A673 (cell line): ENCODE measurements around the gene DOK3. TPM values are rescaled to one million over a fixed set of nuclear protein-coding genes. Genes with fewer than 3 reads are reported as not detected.

Experiments
- BruUV-seq: library from RNA; stranded (reverse); fragments of 400-500 nt; replicated peaks from 2 replicates; lab custom pipeline; 2021; lab: Mats Ljungman, UMichigan
- CTCF ChIA-PET: fragments of 300-600 bp; sonication (Branson Sonifier 250); formaldehyde crosslinking; loops from one replicate; lab custom pipeline; 2022; ENCODE audit warnings: antibody characterized with exemption; lab: Charles Lee
- POLR2A ChIA-PET: fragments of 300-600 bp; sonication (Branson Sonifier 250); formaldehyde crosslinking; loops from one replicate; lab custom pipeline; 2022; ENCODE audit warnings: antibody characterized with exemption; ENCODE audit not compliant: low non-redundant PET; lab: Charles Lee
- DNase-seq: peaks from one replicate; pipeline ENCODE4 v3.0.0-alpha.2; 2015; ENCODE audit warnings: low spot score
- H3K27ac ChIP-seq: fragments of 200-600 bp; sonication (generic); 2 replicates; pipeline ENCODE4 v1.5.1; 2016; ENCODE audit warnings: mixed run types, low read depth, mild to moderate bottlenecking, mixed read lengths, antibody characterized with exemption, low read length; ENCODE audit not compliant: poor library complexity, severe bottlenecking
- H3K27me3 ChIP-seq: fragments of 200-600 bp; sonication (generic); replicated peaks from 2 replicates; pipeline ENCODE4 v1.6.1; 2017; ENCODE audit warnings: mixed run types, low read depth, mild to moderate bottlenecking, mixed read lengths, antibody characterized with exemption, low read length; ENCODE audit not compliant: insufficient read depth, poor library complexity
- H3K36me3 ChIP-seq: fragments of 200-600 bp; sonication (generic); 2 replicates; pipeline ENCODE4 v1.6.1; 2016; ENCODE audit warnings: mixed run types, mild to moderate bottlenecking, mixed read lengths, antibody characterized with exemption, low read length; ENCODE audit not compliant: insufficient read depth, poor library complexity, severe bottlenecking
- H3K4me1 ChIP-seq: fragments of 200-600 bp; sonication (generic); 2 replicates; pipeline ENCODE4 v1.6.1; 2017; ENCODE audit warnings: mixed run types, mild to moderate bottlenecking, mixed read lengths, antibody characterized with exemption, low read length; ENCODE audit not compliant: insufficient read depth, poor library complexity, severe bottlenecking
- H3K4me3 ChIP-seq: fragments of 200-600 bp; sonication (generic); 2 replicates; pipeline ENCODE4 v1.5.1; 2016; ENCODE audit warnings: low read depth, mixed run types, mild to moderate bottlenecking, mixed read lengths, low read length; ENCODE audit not compliant: poor library complexity, severe bottlenecking
- H3K9me3 ChIP-seq: fragments of 200-600 bp; sonication (generic); 2 replicates; pipeline ENCODE4 v1.6.1; 2016; ENCODE audit warnings: mixed run types, low read depth, mild to moderate bottlenecking, mixed read lengths, antibody characterized with exemption, low read length; ENCODE audit not compliant: poor library complexity, severe bottlenecking
- EZH2 ChIP-seq: fragments of 200-600 bp; sonication (generic); IDR thresholded peaks from 2 replicates; pipeline ENCODE4 v1.6.1; 2017; ENCODE audit warnings: borderline replicate concordance, low read depth, mild to moderate bottlenecking, mixed read lengths, antibody characterized with exemption, low read length; ENCODE audit not compliant: poor library complexity, severe bottlenecking
- intact Hi-C: fragments of 100-400 bp; cut with micrococcal nuclease; formaldehyde crosslinking; loops from one replicate; pipeline ENCODE4 v1.10.0; 2022; ENCODE audit not compliant: unreplicated experiment
- total RNA-seq: library from RNA; stranded (reverse); gene quantifications from 2 replicates; pipeline ENCODE4 v1.2.3, GENCODE V29; 2021
- TF ChIP-seq, protein P1 (sequence below): fragments of 300-800, 200-600 bp; sonication (generic); conservative IDR thresholded peaks from 2 replicates; pipeline ENCODE4 v1.5.1; 2017; ENCODE audit warnings: low read depth, mild to moderate bottlenecking, antibody characterized with exemption, low read length, moderate library complexity, mixed read lengths

DOK3 gene
- total RNA-seq, 1 experiment from 2014 or later, result 15.0 TPM

DNA sequence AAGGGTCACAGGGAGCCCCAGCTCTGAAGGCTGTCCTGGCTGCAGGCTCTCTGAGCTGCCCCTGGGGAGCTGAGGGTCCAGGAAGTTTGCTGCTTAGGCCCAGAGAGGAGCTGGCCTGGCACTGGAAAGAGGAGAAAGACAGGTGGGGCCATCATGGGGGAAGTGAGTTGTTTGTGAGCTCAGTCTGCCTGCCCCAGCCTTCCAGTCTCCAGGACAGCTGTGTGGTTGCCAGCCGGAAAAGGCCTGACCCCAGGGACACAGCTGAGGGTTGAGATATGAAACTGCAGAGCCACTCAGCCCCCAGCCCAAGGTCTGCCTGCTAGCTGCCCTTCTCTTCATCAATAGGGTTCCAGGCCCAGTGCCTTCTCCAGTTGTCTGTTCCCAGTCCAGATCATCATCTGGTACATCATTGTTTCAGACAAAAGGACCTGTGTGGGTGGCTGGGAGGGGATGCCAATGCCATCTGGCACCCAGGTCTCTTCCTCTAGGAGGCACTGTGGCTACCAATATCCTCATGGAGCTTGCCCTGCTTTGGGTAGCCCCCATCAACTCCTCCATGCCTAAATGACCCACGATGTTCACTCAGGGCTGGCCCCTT lies 11.4 kb upstream of the DOK3 start:
- no TSS peak for BruUV-seq
- no peak for TF ChIP-seq EZH2
- TF ChIP-seq, protein P1, sequence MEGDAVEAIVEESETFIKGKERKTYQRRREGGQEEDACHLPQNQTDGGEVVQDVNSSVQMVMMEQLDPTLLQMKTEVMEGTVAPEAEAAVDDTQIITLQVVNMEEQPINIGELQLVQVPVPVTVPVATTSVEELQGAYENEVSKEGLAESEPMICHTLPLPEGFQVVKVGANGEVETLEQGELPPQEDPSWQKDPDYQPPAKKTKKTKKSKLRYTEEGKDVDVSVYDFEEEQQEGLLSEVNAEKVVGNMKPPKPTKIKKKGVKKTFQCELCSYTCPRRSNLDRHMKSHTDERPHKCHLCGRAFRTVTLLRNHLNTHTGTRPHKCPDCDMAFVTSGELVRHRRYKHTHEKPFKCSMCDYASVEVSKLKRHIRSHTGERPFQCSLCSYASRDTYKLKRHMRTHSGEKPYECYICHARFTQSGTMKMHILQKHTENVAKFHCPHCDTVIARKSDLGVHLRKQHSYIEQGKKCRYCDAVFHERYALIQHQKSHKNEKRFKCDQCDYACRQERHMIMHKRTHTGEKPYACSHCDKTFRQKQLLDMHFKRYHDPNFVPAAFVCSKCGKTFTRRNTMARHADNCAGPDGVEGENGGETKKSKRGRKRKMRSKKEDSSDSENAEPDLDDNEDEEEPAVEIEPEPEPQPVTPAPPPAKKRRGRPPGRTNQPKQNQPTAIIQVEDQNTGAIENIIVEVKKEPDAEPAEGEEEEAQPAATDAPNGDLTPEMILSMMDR, result 0 out of 2 replicates have a peak, but pooled peaks have one; percentile 13
- Histone ChIP-seq H3K9me3 (no peaks in the 10 kb centered on the region), H3K27ac (no peak overlapping the region), H3K4me3 (no peak overlapping the region), H3K27me3 (no peaks in the 10 kb centered on the region), H3K36me3 (peaks cover 21% of the 10 kb centered on the region), H3K4me1 (no peaks in the 10 kb centered on the region)
- POLR2A ChIA-PET, result no interaction called here
- no peak for DNase-seq
- CTCF ChIA-PET, result no interaction called here
- intact Hi-C loops, result no loop called here

DNA sequence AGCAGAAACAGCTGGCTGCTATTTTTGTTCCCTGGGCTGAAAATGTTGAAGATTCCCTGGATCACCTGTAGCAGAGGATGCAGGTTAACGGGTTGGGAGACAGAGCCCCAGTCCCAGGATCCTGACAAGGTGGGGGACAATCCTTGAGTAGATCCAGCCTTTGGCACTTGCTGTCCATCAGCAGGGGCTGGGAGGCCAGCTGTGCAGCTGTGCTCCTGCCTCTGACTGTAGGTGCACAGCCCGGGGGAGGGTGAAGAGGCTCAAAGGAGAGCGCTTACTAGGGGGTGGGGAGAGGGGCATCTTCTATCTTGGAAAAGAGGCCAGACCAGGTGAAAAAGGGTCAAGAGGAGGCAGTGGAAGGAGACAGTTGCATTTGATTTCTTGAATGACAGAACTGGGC lies 10.6 kb upstream of the DOK3 start:
- CTCF ChIA-PET, result no interaction called here
- intact Hi-C loops, result no loop called here

DNA sequence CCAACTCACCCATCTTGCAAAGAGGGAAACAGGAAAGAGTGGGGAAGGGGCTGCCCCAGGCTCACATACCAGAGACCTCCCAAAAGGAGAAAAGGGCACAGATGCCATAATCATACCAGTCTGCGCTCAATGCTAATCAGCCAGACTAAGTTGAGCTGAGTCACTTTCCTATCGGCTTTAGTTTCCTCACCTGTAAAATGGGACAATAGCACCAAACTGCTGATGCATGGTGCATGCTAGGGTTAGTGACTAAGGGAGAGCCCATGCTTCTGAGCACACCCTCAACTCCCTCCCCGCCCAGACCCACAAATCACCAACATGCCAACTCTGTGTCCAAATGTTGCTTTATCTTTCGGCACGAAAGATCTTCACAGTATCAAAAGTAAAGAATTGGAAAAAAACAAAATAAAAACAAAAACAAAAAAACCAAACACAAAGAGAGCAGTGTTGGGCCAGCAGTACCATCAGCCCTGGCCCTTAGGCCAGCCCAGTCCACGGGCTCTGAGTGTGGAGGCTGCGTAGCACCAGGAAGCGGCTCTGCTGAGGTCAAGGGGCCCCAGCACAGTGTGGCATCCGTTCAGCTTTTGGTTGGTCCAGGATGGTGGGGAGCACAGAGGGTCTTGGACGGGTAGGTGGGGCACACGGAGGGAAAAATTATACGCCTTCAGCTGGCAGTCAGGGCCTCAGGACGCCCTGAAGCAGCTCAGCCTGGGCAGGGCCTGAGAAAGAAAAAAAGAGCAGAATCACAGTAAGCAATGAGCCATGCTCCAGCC lies 10.0 kb upstream of the DOK3 start:
- H3K36me3 ChIP-seq, result peaks cover 24% of the 10 kb centered on the region
- ChIA-PET CTCF (no interaction called here), POLR2A (no interaction called here)
- intact Hi-C loops, result no loop called here
- no peak overlapping the region for H3K27ac ChIP-seq
- no peaks in the 10 kb centered on the region for H3K9me3 ChIP-seq
- no peak for DNase-seq
- H3K4me3 ChIP-seq, result no peak overlapping the region
- no TSS peak for BruUV-seq
- H3K4me1 ChIP-seq, result no peaks in the 10 kb centered on the region
- no peaks in the 10 kb centered on the region for H3K27me3 ChIP-seq
- no peak for TF ChIP-seq EZH2
- TF ChIP-seq, protein P1, result no peak

More for the DNA sequence above, 10.6 kb upstream of the DOK3 start:
- H3K4me1 ChIP-seq, result no peaks in the 10 kb centered on the region
- H3K4me3 ChIP-seq, result no peak overlapping the region
- DNase-seq, result no peak
- no peak for TF ChIP-seq EZH2
- TF ChIP-seq, protein P1, result no peak
- POLR2A ChIA-PET, result no interaction called here
- peaks cover 24% of the 10 kb centered on the region for H3K36me3 ChIP-seq
- H3K27ac ChIP-seq, result no peak overlapping the region
- no TSS peak for BruUV-seq
- no peaks in the 10 kb centered on the region for H3K27me3 ChIP-seq
- no peaks in the 10 kb centered on the region for H3K9me3 ChIP-seq
